Activated naive CD8-positive, alpha-beta T cell treated with anti-CD3 and anti-CD28 coated beads for 36 hours (primary cell): ENCODE data around the gene GRB10. TPM values are rescaled to one million over a fixed set of nuclear protein-coding genes. Genes with fewer than 3 reads are reported as not detected.

ENCODE experiments used
- total RNA-seq, 2 experiments: library from RNA; stranded (reverse); gene quantifications; one replicate each; pipeline ENCODE4 v1.2.3, GENCODE V29; 2021

GRB10 gene
- total RNA-seq, 2 experiments from 2014 or later = 2.4 to 2.5 TPM

Other genes with a start within 250 kb of the GRB10 start
- 1 to 10 TPM in 1 of 2 experiments, under 1 TPM in 1; 0.64 to 1.1 TPM for gene DDC, start 217.5 kb downstream of the GRB10 start, total RNA-seq